NCI-H1048 (cell line): ENCODE results near the gene PGC.

Source experiments
- DNase-seq: peaks from one replicate; lab custom pipeline; 2025; lab: John Stamatoyannopoulos, UW

Gene PGC

DNA sequence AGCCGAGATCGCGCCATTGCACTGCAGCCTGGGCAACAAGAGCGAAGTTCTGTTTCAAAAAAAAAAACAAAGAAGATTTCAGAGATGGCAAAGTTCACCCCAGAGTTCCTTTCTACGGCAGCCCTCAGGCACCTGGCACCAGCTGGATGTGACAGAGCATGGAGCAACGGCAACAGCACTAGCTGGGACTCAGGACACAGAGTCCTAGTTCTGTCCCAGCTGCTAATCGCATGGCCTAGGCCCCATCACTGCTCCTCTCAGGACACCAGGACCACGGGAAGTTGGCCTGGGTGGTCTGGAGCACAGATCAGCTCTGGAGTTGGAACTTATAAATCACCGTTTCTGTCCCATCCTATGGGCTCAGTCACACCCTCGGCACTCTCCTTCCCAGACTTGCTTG lies 1.1 kb downstream of the PGC start:
- no peak for DNase-seq

GRCh38 chr6:41744236-41744787 lies 2.9 kb downstream of the PGC start:
- DNase-seq, result no peak

DNA sequence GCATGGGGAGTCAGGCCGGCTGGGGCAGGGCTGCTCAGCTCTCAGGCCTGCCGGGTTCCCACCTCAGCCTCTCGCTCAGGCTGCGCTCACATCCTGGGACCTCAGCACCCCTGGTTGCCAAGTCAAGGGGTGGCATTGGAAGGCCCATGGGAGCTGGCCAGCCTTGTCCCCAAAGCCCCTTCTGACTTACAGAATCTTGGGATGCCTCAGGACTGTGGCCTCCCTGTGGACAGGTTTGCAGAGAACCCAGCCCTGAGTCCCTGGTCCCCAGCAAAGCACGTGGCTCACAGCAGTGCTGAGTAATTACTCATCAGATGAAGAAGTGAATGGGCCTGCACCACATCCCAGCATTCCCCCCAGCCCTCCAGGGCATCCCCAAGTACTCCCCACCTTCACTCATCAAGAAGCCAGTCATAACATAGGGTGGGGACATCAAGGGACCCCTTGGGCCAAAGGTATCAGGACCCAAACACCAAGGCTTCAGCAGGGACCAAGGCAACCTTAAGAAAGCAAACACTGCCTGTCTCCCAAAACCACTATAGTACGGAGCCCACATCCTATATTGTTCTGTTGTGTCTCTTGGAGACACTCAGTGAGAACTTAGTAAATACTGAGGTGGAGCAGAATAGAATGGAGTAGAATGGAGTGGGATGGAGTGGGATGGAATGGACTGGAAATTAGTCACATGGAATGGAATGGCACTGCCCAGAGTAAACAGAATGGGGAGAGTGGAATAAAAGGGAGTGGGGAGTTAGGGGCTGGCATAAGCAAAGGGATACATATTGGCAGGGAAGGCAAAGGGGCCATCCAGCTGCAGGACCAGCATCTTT lies 3.6 kb downstream of the PGC start:
- no peak for DNase-seq

DNA sequence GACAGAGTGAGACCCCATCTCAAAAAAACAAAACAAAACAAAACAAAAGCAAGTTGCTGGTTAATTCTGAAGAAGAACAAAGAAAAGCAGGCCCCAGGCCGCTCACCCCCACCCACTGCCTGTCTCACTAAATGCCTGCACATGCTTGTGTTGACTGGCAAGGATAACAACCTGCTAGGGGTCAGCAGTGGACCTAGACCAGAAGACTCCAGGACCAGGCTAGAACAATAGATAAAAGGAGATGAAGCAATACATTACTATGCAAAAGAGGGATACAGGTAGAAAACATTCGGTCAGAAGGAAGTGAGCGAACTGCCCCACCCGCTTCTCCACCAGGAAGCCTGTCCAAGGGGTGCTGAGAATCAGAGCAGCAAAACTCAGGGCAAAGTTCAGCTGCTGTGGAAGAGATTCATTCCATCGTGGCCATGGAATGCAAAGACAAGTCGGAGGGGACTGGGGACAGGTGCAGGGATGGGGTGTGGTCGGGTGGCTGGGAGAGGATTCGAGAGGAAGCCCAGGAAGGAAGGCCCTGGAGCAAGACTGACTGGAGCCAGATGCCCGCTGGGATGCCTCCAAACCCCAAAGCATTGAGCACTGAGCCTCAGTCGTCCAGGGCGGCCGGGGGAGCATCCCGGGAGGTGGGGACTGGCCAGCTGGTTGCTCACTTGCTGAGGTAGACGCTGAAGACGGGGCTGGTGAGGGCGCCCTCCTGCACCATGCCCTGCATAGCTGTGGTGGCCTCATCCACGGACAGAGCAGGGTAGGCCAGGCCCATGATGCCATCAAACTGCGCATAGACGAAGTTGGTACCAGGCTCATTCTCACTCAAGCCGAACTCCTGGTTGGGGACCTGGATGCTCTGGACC lies 5.3 kb downstream of the PGC start:
- no peak for DNase-seq

DNA sequence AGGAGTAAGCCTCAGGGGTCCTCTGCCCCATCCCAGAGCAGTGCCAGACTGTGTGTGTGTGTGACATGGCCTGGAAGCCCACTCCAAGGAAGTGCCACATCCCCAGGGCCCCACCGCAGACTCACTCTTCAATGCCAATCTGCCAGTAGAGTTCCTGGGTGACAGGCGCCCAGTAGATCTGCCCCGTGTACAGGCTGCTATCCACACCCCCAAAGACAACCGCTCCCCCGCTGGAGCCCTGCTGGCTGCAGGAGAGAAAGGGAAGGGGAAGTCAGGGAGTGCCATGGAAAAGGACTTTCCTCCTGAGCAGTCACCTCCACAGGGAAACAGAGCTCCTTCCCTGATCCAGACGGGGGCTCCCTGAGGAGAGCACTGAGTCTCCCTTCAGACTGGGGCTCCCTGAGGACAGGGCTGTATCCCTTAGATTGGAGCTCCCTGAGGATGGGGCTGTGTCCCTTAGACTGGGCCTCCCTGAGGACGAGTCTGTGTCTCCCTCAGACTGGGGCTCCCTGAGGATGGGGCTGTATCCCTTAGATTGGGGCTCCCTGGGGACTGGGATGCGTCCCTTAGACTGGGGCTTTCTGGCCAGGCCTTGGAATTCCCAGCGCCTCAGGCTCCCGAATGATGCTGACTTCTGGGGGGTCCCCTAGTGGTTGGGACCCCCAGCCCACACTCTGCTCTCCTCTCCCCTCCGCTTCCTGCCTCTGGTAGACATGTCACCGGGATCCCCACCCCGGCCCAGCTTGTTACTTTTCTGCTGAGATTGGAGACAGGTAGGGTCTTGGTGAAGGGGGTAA lies 6.6 kb downstream of the PGC start:
- DNase-seq, result no peak

- no peak for DNase-seq
These were observed 8.2 kb downstream of the PGC start for GRCh38 chr6:41739041-41739440.

DNA sequence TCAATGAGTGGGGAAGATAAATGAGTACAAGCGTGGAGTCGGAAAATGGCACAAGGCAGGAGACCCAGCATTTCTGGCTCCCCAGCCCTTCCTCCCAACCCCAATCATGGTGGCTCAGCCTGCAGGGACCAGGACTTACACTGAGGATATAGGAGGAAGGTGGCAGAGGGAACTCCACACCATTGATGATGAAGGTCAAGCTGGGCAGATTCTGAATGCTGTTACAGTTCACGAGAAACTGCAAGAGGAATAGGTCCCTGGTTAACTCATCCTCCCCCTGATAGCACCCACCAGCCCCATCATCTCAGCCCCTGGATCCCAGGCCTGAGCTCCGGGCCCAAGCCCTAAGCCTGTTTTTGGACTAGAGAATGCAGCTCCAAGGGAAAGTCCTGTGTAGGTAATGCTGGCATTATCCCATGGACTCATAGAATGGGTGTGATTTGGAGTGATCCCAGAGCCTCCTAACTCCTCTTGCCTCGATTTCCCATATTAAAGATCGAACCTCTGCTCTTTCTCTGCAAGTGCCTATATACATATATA lies 9.5 kb downstream of the PGC start:
- DNase-seq, result no peak

DNA sequence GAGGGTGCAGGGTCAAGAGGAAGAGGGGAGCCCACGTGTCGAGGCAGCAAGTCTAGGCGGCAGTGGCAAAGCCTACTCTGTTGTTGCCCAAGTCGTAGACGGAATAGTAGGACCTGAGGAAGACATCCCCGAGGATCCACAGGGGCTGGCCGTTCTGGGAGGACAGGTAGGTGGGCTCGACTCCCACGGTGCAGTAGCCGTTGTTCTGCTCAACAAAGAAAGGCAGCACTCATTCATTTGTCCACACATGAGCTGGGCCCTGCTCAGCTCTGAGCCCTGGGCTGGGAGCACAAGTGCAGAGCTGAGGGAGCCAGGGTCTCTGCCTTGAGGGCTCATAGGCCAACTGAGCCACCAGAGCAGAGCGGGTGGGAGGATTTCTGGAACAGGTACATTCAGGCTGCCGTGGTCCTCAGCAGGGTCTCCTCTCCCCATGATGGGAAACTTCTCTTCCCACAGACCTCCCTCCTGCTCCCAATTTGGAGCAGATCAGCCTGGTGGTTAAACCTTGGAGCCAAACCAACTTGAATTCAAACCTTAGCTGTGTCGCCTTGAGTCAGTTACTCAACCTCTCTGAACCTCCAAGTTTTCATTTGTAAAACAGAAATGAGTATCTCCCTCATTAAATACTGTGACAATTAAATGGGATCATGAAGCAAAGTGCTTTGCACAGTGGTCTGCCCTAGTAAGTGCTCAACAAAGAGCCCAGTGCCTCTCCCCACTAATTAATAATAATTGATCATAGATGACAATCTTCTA lies 10.2 kb downstream of the PGC start:
- no peak for DNase-seq

- no peak for DNase-seq
These were observed 10.9 kb downstream of the PGC start for GRCh38 chr6:41736186-41736733.

GRCh38 chr6:41735427-41736185 lies 11.6 kb downstream of the PGC start, which contains the start of gene TFEB:
TFEB (minus strand) TSS chr6:41735608; CDS start chr6:41691213, 44,395 bp downstream.
- peak; percentile 79 for DNase-seq

DNA sequence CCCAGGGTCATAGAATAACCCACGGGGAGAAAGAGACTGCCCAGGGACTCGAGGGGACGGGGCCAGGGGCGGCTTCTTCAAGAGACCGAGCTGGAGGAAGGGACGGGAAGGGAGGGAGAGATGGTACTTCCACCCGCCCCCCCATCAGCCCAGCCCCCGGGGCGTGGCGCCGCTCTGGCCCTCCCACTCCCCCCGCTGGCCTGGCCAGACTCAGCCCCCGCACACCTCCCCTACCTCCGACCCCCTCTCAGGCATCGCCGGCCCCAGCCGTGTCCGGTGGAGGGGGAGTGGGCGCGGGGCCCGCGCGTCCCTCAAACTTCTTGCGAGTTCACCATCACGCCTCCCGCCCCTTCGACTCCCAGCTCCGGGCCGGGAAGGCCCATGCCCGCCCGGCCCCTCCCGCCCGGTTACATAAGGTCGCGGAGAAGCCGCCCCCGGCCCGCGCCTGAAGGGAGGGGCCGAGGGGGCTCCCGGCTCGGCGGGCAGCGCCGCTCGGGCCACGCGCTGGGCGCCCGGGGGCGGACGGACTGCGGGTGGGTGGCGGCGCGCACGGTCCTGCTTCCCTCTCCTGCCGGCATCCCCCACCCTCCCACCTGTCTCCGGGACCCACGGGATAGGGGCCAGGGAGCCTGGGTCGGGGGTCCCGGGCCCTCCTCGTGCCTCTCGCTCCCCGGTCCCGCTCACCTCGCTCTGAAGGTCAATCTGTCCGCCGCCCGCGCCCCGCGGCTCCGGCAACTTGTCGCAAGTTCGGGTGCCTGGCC lies 12.4 kb downstream of the PGC start:
- peak; percentile 29 for DNase-seq

DNA sequence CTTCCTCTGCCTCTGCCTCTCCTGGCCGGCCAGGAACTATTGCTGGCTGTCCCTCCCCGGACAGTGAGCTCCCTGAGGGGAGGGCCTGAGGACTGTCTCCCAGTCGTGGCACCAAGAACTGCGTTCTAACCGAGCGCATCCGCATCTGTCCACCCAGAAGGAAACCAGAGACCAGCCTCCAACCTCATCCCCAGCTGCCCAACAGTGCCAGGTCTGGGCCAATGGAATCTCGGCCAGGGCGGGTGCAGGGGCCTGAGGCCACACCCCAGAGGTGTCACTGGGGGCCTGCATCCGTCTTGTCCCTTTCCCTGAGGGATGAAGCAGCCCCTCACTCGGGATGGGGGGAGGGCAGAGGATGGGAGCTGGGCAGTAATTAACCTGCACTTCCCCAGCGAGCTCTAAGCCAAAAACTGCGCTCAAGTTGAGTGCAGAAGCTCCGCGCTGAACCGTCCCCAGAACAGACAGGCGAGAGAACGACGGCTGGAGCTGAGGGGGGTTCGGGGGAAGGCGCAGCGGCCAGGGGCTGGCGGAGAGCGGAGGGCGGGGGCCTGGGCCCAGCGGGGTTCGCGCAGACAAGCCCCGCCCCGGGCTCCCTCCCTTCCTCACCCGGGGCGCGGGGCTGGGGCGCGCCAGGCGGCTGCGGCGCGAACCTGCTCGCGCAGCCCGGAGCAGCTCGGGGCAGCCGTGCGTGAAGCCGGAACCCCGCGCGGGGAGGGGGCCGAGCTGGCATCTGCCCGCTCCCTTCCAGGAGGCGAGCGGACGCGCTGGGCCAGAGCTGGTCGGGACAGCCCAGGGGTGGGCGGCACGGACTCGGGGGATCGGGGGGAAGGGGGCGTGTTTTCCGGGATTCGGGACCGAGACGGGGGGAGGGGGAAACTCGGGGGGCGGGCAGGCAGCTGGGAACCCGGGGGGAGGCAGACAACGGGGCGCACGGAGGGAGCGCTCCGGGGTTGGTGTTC lies 13.2 kb downstream of the PGC start:
- no peak for DNase-seq

GRCh38 chr6:41733360-41733706 lies 13.9 kb downstream of the PGC start:
- no peak for DNase-seq

DNA sequence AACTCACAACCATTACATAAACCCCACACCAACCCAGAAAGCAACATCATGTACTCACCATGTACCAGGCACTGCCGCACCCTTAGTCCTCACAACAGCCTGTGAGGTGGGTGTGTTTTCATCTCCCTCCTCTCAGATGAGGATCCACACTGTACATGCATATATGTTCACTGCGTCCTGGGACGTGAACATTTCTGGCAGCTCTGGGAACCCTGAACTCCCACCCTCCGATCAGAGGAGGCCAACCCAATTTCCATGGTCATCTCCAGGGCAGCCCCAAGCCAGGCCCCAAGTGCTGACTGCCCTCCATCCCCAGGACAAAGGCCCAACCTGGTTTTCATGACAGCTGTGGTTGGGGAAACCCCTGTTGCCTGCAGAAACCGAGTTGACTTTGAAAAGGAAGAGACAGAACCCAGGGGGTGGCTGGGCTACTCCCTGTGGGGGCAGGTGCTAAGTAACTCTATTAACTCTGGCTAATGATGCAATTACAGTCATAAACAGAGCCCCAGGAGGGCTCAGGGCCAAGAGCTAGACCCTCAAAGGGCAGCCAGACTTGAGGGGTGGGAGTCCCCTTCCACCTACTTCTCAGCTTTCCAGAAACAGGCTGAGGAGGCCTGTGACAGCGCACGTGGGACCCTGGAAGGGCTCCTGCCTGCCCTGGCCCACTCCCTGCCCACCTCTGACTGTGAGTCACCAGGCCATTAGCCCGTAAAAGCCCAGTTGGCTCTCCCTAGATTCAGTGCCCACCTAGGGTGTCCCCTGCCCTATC lies 14.4 kb downstream of the PGC start:
- DNase-seq, result no peak

DNA sequence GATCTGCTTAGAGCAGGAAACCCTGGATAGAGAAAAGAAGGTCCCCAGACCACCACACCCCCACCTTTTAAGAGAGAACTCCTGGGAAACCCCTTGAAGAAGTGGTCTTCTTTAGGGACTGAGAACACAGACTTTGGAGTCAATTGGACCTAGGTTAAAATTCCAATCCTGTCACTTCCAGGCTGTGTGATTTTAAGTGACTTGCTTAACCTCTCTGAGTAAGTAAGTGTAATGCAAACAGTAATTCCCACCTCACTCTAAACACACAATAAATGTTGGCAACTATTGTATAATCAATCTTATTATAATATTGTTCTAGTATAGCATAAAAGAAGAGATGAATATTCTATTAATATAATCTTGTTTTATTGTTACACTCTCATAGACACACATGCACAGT lies 15.0 kb downstream of the PGC start:
- no peak for DNase-seq

DNA sequence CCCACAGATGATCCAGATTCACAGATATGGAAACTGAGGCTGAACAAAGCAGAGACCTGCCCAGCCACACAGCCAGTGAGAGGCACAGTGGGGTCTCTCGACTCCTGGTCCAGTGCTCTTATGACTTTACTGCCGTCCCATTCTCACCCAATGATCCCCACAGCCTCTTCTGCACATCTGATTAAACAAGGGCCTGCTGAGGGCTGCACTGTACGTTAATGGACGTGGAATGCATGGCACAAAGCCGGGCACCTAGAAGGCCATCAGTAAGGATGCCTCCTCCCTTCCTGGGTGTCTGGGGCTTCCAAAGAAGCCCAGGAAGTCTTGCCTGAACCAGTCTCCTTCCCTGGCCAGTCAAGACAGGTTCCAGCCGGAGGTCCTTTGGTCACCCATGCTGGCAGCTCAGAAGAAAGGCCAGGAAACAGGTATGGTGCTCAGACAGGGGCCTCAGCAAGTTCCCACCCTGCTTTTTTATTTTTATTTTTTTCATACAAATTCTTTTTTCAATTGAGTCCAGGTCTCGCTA lies 15.6 kb downstream of the PGC start:
- no peak for DNase-seq
